GM12872 (cell line): ENCODE results near the gene SEC23B.

Source experiments
- TF ChIP-seq, protein P1 (sequence below): IDR thresholded peaks from 3 replicates; pipeline ENCODE4 v1.5.1; 2011; ENCODE audit warnings: low read depth, mild to moderate bottlenecking, low read length, moderate library complexity; ENCODE audit not compliant: insufficient read depth

The SEC23B gene

DNA sequence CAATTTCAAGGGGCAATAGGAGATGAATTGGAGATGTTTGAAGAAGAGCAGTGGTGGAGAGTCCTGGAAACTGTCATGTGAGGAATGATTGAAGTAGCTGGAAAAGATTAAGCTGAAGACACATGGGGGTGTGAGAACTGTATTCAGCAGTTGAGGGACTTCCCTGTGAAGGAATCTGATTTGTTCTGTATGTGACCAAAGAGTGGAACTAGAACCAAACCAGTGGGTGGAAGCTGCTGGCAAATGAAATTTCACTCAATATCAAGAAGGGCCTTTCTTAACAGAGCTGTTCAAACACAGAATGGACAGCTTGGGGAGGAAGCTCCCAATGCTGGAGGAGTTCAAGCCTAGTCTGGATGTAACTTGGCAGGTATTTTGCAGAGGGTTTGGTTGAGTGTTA, 21.3 kb downstream of the SEC23B start:
- TF ChIP-seq, protein P1, sequence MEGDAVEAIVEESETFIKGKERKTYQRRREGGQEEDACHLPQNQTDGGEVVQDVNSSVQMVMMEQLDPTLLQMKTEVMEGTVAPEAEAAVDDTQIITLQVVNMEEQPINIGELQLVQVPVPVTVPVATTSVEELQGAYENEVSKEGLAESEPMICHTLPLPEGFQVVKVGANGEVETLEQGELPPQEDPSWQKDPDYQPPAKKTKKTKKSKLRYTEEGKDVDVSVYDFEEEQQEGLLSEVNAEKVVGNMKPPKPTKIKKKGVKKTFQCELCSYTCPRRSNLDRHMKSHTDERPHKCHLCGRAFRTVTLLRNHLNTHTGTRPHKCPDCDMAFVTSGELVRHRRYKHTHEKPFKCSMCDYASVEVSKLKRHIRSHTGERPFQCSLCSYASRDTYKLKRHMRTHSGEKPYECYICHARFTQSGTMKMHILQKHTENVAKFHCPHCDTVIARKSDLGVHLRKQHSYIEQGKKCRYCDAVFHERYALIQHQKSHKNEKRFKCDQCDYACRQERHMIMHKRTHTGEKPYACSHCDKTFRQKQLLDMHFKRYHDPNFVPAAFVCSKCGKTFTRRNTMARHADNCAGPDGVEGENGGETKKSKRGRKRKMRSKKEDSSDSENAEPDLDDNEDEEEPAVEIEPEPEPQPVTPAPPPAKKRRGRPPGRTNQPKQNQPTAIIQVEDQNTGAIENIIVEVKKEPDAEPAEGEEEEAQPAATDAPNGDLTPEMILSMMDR: no peak

DNA sequence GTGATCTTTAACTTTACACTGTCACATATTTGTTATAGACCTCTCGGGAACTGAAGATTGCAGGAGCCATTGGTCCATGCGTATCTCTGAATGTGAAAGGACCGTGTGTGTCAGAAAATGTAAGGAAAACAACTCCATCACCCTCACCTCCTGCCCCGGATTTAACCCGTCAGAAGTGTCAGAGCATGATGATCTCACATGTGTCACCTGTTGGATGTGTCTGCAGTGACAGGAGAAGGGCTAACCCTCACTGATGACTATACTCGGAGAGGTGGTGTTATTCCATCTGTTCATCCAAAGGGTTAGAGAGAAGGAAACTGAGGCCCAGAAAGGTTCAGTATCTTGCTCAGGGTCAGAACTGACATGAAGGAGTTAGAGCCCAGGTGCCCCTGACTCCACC, 24.9 kb downstream of the SEC23B start:
- TF ChIP-seq, protein P1: no peak

DNA sequence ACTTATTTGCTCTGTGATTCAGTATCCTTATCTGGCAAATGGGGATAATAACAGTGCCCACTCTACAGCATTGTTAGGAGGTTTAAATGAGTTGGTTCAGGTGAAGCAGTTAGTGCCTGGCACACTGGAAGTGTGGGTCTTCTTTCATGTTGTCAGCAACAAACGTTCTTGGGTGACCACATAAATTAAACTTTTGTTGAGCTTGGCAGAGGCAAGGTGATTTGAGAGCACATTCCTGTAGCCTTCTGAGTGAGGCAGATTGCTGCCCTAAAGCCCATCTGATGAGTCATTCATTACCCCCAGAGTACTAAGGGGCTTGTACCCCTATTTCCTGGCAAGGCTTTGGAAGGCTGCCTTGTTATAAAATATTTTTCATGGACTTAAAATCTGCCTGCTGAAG, 25.8 kb downstream of the SEC23B start:
- TF ChIP-seq, protein P1: no peak

DNA sequence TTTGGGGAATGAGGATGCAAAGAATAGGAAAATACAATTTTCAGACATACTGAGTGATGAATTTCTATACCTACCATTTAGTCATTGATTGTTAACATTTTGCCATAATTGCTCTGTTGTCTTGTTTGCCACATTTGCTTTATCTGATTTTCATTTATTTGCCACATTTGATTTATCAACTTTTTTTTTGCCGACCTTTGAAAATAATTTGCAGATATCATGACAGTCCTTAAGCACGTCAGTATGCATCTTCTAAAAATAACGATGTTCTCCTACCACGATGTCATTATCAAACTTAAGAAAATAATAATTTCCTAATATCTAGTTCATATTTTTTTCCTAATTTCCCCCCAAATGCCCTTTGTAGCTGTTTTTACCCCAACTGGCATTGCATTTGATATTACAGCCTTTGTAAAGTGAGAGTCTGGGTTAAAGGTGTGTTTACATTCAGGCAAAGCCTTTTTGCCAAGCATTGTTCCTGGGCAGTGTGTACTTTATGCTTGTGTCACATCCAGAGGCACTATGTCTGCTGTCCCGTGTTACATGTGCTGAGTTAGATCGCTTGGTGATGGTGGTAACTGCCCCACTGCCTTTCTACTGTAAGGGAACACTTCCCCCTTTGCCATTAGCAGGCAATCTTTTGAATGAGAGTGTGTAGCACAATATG, 26.4 kb downstream of the SEC23B start:
- TF ChIP-seq, protein P1: no peak

DNA sequence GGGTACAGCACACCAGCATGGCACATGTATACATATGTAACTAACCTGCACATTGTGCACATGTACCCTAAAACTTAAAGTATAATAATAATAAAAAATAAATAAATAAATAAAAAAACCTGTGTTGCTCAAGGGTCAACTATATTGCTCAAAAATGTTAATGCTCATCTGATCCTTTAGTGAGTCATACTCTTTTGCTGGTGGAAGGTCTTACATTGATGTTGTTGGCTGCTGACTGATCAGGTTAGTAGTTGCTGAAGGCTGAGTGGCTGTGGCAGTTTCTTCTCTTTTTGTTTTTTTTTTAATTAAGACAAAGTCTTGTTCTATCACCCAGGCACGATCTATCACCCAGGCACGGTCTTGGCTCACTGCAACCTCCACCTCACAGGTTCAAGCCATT, 29.9 kb downstream of the SEC23B start:
- TF ChIP-seq, protein P1: no peak

DNA sequence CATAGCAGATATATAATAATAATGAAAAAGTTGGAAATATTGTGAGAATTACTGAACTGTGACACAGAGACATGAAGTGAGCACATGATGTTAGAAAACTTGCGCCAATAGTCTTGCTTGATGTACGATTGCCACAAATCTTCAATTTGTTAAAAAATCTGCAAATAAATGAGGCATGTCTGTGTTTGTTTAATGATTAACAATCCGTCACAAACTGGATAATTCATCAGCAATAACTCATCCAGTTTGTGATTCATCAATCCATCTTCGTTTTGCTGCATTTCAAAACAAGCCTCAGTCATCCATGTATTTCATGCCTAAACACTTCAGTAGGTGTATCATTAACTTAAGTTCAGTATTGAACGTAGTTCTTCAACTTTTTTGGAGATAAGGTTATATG, 34.0 kb downstream of the SEC23B start:
- TF ChIP-seq, protein P1: no peak

DNA sequence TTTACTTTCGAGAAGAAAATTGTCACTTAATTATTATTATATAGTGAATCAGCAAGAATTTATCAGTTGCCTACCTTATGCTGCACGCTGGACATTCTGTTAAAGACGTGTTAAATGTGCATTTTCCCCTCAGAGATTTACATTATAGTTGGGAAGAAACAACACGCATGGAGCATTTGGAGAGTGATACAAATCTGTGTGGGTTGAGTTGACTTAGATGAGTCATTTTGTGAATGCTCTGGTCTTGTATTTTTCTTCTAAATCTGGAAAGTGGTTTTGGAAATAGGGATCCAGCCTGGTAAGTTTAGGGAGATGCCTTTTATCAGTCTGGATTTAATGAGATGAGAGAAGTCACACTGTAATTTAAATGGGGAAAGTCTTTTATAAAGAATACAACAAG, 35.5 kb downstream of the SEC23B start:
- TF ChIP-seq, protein P1: no peak
